SIG-M5 (cell line): ENCODE data around the gene ADARB2.

Experiments
- DNase-seq: peaks from one replicate; lab custom pipeline; 2025; lab: John Stamatoyannopoulos, UW

Gene ADARB2

DNA sequence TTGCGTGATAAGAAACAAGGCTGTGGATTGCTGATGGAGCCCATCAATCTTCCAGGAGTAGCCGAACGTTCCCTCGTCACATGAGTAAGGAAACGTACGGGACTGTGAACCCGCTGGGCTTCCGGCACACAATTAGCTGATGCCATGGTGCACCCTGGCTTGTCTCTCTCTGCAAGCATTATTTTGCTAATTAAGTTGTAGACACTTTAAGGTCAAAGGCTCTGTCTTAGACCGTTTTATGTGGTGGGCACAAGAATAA is 50.9 kb downstream of the ADARB2 start:
- no peak for DNase-seq

DNA sequence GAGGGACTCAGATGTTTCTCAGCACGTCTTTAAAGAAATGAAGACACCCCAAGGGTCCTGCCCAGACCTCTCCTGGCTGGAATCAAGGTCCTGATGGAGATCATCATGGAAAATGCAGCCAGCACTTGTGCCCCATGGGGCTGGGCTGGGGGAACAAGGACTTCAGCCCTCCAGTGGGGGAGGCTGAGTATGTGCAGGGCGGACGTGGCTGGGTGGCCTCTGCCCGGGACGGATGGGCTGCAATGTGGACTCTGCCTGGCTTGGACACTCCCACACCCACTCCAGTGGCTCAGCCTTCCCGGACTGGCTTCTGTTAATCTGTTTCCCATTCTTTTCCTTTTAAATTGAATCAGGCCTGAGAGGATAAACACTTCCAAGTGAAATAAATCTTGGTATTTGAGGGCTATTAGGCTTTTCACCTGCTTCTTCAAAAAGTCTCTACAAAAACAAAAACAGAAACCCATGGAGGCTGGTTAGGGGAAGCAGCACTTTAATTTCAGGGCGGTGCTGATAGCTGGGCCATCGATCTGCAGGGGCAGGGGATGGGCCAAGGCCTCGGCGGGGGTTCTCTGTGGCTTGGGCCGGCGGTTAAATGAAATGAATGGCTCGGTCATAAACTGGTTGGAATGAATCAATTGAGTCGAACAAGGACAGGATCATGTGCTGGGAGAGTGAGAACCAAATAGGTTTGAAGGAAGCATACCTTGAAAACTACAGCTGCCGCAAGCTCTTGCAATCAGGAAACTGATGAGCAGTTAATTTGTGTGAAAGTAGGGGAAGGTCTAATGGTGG is 51.4 kb downstream of the ADARB2 start:
- no peak for DNase-seq

DNA sequence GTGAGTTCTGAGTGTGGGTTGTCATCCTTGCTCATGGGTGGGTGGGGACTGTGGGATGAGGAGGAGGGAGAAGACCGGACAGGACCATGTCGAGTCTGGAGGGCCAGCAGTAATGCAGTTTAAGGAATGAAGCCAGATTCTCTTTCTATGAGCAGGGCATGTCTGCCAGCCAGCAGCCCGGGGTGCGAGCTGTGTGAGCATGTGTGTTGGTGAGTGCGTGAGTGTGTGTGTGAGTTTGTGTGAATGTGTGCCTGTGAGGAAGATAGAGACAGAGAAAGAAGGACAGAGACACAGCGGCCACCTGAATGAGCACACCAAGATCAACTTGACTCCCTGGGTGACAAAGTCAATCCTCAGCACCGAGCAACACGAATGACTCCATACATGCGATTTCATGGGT is 52.3 kb downstream of the ADARB2 start:
- no peak for DNase-seq

DNA sequence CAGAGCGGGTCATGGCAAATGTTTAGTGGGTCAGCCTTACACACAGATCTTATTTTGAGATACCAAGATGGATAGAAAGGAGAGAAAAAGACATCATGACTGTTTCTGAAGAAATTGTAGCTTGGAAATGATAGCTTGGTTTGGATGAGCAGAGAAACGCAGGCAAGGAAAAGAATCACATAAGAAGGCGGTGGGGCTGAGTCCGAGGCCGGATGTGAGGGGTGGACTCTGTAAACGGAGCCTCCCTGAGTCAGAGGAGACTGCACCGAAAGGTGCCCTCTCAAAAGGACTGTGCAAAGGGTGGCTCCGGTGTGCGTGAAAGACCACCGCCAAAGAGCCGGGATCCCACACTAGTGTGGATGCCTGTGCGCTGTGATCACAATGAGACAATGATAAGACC is 53.7 kb downstream of the ADARB2 start:
- no peak for DNase-seq

DNA sequence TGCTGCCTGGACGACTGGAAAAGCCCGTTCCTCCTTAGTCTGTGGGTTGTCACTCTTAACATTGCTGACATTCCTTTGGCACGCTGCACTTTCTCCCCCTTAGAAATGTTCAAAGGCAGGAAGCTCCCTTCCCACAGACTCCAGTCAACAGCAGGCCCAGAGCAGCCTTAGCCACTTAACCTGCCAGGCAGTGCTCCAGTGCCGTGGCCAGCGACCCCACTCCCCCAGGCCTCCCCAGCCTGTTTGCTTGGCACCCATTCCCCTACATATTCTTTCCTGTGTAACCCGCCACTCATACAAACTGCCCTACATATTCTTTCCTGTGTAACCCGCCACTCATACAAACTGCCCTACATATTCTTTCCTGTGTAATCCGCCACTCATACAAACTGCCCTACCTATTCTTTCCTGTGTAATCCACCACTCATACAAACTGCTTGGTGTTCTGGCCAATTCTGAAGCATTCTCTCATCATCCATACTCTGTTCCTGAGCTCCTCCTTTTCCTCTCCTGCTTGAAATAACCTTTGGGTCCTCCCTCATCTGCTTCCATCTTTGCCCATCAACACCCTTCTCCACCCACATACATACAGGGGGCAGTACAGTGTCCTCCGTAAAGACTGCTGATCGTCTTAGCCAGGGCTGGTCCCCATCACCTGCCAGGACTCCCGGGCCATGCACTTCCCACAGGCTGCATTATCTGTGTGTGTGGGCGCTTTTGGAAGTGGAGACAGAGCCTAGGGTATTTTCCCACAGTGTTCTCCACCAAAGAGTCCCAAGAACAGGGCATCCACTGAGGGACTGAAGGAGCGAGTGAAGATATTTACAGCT is 57.3 kb downstream of the ADARB2 start:
- DNase-seq: no peak

DNA sequence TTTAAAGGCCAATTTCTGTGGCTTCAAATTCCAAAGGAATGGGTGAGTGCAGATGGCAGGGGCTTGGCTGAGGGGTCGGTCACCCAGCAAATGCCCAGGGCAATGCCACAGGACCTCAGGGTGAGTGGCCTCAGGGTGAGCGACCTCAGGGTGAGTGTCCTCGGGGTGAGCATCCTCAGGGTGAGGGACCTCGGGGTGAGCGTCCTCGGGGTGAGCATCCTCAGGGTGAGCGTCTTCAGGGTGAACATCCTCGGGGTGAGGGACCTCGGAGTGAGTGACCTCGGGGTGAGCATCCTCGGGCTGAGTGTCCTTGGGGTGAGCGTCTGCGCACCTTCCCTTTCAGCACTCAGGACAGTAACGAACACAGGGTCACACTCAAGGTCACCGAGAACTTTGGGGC is 59.2 kb downstream of the ADARB2 start:
- DNase-seq: no peak

DNA sequence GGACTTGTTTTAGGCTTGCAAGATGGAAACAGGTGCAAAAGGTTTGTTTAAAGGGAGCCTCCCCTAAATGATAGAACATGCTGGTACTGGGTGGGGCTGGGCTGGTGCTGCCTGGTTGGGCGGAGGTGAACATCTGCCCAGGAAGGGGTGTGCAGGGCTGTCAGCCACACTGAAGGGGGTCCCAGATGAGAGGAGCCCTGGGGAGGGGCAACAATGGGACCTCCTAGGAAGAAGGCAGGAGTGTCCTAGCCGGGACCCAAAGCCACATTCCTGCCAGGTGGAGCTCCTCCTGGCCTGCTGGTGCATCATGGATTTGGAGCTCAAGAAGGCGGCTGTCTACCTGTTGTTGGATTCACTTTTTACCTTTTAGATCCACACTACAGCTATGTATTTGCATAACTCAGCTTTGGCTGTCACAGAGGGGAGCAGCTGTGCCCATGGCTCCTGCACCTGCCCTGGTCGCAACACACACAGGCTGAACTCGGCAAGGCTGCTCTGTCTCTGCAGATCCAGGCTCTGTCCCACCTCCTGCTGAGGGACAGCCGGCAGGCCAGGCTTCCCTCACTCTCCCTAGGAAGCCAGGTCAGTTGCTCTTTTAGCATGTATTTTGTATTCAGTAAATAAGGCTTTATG is 59.9 kb downstream of the ADARB2 start:
- no peak for DNase-seq

DNA sequence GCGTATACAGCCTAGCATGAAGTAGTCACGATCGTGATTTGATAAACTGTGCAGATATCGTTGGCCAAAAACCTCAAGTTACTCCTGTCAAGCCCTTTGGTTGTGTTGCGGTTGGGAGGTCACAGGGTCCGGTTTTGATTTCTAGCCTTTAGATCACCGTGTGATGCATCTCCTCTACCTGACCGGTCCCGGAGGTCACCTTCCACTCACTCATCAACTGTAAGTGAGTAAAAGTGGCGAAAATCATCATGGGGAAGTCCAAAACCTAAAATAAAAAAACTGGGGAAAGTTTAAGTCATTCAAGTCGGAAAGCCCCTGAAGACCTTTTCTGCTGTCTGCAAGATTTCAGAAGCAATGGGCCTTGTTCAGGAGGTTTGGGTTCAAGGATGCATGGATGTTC is 62.8 kb downstream of the ADARB2 start:
- DNase-seq: no peak

DNA sequence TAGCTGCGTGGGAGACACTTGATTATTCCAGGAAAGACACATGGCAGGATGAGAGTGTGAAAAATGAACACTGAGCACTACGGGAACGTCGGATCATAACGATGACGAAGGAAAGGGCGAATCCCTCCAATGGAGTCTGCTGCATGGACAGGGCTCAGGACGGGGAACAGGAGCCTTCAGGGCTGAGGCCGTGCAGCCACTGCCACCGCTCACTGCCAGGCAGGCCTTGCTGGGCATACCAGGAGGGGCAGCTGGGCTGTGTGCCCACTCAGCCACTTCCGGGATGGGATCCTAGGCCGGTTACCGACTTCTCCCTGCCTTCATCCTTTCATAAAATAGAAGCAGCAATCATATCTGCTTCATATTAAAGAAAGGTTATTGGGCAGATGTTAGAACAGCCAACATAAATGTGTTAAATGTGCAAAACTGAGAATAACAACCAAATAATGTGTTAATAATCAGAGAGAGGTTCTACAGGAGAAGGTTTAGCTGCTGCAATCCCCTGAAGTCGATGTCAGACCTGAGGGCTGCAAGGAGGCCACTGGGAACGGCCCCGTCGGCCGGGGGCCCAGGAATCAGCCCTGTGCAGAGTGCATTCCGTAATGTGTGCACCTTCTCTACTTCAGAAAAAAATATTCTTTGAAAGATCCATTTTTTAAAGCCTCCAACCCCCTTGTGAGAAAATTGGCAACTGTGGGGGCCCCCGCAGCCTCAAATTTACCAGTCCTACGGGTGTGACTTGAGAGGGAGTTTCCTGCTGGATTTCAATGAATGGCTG is 63.6 kb downstream of the ADARB2 start:
- DNase-seq: no peak

DNA sequence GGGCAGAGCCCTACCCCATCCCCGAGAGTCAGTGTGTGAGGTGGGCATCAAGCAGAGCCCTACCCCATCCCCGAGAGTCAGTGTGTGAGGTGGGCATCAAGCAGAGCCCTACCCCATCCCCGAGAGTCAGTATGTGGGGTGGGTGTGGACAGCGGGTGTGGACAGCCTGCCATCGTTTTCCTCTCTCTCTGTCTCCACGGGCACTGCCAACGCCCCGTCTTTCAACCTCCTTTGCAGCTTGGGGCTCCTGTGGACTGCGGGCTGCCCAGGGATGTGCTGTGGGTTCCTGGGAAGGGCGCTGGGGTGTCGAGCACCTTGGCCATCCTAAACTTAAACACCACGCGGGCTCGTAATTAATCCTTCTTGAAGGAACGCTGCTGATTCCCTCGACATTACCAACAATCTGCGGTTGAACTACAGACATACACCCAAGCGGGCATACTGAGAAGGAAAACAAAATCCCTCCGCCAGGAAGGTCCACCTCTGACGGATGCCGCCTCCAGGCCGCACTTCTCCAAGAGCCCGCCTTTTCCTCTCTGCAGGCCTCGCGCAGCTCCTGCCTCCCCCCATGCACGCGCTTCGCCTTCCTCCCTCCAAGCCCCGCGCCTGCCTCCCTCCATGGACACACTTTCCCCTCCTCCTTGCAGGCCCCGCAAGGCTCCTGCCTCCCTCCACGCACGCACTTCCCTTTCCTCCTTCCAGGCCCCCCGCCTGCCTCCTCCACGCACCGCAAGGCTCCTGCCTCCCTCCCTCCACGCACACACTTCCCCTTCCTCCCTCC is 65.1 kb downstream of the ADARB2 start:
- no peak for DNase-seq

DNA sequence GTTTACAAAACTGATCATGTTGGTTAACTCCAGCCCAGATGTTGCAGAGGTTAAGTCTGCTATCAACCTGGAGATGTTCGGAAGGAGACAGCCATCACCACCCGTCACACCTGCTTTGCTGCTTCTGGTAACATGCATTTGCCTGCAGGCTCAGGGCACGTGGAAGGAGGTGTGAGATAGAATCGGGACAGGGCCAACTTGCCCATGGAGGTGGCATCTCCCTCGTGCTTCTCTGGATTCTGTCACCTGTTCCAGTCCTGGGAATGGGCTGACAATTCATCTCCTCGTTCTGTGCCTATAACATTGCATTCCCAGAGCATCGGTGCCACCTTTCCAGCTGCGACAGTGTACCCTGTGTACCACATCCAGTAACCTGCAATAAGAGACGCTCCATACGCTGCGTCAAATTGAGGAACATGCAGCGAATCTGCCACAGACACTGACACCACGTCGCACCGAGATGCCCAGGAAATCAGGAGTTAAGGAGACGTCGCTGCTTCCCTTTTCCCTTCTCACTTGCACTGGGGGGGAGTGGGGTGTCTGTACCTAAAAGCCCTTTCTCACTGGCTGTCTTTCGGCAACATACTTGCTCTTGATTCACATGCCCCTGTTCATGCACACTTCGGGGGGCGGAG is 65.8 kb downstream of the ADARB2 start:
- no peak for DNase-seq

DNA sequence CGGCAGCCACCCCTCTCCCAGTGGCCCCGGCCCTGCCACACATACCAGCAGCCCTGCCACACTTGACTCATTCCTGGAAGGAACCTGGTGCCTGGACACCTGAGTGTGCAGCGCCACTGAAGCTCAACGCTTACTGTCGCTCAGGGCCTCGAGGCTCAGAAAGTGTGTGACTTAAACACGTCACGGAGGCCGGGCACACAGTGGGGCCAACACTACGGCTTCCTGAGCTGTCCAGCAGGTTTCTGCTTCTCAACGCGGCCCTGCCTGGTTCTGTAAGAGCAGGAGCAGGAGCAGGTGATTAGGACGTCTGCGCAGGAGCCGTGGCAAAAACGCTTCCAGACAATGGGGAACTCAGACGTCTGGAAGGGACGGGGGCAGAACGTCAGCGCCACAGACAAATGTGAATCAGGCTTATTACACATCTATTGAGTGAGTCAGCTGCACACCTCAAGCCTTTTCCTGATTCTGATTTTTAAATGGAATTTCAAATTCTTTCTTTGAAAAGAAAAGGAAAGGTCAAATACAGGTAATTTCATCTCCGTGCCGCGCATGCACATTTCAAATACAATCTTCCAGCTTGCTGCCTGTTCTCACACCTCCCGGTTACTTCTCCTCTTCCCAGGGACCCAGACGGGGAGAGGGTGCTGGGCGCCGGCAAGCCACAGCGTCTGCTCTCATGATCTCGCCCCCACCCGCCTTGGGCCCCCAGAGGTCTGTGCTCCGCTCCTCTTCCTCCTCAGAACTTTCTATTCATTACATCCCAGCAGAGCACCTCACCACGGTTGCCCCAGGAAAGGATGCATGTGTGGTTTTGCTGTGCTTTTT is 66.6 kb downstream of the ADARB2 start:
- DNase-seq: no peak

DNA sequence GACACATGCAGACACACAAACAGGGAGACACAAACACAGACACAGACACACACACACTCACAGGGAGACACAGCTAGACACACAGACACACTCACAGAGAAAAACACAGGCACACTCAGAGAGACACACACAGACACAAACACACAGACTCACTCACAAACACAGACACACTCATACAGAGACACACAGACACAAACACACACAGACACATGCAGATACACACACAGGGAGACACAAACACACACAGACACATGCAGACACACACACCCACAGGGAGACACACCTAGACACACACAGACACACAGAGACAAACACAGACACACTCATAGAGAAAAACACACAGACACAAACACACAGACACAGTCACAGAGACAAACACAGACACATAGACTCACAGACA is 67.9 kb downstream of the ADARB2 start:
- no peak for DNase-seq

DNA sequence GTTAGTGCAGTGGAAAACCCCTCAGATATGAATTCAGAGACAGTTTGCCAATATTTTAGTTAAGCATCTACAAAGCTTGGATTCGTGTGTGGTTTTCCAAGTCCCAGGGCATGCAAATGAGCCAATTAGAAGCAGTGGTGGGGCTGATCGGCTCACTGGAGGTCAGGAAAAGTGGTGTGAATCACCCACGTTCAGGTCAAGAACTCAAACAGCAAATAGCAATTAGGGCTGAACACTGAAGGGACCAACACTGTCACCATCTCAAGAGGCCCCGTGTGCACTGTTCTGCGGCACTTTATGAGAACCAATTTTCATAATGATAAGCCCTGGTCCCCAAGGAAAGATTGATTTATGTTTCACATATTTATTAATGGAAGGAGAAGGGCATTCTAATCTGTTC is 68.9 kb downstream of the ADARB2 start:
- no peak for DNase-seq

DNA sequence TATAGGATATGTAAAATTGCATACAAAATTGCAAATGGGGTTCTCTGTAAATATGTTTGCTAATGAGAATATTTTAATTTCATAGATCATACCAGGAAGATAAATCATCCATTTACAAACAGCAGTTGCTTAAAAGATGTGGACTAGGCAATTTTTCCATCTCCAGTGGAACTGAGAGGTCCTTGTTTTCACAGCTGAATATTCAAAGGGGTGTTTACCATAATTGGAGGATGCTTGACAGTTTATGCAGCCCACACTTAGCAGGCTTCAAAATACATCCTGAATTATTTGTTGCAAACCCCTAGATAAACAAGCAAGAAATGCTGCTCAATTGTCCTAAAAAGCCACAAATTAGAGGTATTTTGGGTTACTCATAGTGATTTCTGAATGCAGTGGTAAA is 69.9 kb downstream of the ADARB2 start:
- DNase-seq: no peak

DNA sequence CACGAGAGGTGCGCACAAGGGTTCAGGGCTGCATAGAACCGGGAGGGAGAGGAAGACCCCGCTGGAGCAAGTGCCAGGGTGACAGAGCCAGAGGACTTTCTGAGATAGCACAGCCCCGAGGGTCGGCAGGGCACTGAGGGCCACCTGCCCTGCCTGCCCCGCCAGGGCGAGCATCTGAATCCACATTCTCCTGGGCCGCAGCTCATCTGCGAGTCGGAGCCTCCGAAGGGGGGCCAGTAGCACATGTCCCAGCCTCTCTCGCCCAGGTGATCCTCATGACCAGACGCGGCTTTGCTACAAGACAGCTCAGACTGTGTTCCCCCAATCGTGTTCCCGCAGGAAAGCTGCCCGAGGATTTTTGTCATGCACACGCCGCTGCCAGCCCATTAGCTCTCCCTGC is 71.2 kb downstream of the ADARB2 start:
- DNase-seq: no peak

DNA sequence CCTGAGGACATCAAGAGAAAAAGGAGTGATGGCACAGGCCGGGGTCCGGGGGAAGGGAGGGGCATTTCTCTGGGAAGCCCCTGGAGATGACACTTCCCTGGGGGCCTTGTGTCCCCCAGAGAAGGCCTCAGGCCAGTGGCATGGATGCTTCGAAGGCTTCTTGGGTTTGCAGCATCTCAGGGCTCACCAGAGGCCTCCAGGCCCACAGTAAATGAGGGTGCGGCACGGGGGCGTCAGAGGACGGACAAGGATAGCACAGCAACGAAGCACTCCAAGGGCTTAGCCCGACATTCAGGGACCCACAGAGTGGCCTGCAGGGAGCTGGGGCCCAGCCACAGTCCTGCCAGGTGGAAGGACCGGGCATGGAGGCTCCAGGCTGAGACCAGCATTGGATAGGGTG is 71.6 kb downstream of the ADARB2 start:
- DNase-seq: no peak

DNA sequence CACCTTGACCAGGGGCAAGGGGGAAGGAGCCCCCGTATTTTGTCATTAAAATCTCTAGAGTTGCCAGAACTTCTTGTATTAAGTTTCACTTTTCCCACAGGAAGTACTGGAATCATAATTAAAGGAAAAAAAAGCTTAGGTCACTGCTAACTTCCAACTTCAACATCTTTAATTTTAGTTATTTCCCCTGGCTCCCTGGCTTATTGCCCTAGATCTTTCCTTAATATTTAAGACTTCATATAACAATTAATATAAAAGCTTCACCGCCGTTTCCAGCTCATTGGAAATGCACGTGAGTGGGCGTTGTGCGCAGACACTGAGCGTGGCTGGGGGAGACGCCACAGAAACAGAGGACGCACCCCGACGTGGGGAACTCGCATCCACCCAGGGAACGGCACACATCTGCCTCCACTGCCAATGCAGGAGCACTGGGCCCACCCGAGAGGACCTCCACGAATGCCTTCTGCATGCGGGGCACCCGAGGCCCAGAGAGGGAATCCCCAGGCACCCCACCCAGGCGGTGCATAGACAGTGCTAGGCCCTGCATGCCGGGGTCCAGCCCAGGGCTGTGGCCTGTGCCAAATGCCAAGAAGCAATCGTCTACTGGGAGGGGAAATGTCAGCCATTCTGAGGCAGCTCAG is 72.2 kb downstream of the ADARB2 start:
- no peak for DNase-seq

DNA sequence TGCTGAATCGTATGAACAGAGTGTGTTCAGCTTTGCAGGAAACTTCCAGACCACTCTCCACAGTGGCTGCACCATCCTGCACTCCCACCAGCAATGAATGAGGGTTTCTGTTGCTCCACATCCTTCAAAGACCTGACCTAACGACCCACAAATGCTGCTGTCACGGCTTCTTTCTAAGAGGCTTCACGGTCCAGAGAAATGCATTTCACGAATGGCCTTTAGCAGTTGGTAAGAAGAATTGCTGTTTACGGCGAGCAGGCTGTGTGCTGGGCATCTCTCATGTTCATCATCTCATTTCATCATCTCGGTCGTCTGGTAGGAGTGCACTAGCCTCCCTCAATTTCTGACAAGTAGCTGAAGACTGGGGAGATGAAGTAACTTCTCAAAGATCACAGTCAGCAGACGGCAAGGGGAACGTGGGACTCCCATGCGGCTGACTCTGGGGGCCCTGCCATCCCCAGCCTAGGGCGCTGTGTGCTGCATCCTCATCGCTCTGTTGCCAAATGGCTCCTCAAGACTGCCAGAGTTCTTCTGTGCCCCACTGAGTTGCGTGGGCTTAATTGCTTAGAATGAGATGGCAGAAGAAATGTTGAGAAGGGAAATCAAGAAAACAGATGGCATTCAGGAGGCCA is 72.9 kb downstream of the ADARB2 start:
- DNase-seq: no peak
